ENCODE measurements around the gene CXCL9. TPM values are rescaled to one million over a fixed set of nuclear protein-coding genes. Genes with fewer than 3 reads are reported as not detected.
"Not testable (repeated sequence)": the region's sequence is repeated elsewhere in the genome, so short reads cannot be mapped to it uniquely, and the experiment has no call there.

CXCL9 gene
- total RNA-seq, 1 donor from 2014 or later, result 0.10 TPM

DNA sequence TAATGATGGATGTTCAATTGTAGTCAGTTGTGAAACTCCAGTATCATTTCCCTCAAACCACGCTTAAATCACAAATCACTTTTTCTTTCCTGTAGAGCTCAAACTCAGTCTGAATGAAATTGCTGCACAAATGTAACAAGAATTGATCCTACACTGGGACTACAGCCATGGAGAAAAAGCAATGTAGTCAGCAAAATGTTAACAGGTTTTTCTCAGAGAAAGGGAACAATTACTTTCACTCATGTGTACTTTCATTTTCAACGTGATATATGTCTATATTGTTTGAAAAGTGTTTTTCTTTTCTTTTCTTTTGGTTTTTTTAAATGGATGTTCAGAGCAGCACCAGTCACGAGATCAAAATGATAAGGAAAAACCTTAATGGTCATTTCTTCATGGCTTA, 39.2 kb downstream of the CXCL9 start:
- peak; percentile 55 for ATAC-seq
- no peak for DNase-seq (ENCODE audit: low spot score)

DNA sequence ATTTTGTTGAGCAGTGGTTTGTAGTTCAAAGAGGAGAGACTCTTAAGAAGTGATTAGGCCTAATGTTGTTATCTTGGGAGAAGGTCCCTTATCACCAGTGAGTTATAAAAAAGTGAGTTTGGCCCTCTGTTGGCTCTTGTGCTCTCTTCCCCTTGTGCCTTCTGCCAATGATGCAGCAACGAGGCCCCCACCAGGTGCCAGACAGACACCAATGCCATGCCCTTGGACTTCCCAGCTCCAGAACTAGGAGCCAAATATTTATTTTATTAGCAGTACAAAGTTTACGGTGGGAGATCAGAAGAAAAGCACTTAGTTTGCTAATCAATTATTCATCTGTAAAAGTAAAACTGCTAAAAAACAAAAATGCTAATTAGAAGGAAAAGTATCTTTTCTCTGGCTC, 43.8 kb downstream of the CXCL9 start:
- ATAC-seq, result no peak

DNA sequence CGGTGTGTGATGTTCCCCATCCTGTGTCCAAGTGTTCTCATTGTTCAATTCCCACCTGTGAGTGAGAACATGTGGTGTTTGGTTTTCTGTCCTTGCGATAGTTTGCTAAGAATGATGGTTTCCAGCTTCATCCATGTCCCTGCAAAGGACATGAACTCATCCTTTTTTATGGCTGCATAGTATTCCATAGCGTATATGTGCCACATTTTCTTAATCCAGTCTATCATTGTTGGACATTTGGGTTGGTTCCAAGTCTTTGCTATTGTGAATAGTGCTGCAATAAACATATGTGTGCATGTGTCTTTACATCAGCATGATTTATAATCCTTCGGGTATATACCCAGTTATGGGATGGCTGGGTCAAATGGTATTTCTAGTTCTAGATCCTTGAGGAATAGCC, 45.2 kb downstream of the CXCL9 start:
- ATAC-seq; DNase-seq (ENCODE audit: low spot score): not testable (repeated sequence)

More for the DNA sequence above, 43.8 kb downstream of the CXCL9 start:
- DNase-seq (ENCODE audit: low spot score), result no peak

DNA sequence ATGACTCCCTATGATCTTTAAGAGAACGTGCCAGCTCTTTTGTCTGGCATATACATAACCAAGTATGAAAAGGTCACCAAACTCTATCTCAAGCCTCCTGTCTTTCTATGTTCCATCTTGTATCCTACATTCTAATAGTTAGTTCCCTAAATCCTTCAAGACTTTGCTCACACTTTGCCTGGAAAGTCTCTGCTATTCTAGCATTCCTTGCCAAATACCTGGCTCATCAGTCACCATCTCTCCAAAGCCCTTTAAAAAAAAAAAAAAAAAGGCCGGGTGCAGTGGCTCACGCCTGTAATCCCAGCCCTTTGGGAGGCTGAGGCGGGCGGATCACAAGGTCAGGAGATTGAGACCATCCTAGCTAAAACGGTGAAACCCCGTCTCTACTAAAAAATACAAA, 48.8 kb downstream of the CXCL9 start:
- DNase-seq (ENCODE audit: low spot score); ATAC-seq: not testable (repeated sequence)

DNA sequence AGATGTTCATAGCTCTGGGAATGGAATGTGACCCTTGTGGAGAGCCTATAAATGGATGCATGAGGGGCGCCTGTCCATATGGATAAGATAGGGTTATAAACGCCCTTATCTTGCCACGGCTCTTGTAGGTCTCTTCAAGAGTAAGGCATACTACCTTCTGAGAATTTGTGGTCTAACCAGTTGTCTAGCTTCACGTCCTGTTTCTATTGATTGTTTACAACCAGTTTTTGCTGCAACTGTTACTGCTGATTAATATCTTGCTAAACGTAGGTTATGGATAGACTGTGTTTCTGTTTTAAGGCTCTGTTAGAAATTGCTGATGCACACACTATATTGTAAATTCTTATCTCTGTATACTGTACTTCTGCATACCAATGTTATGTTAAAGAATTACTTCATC, 52.5 kb downstream of the CXCL9 start:
- not testable (repeated sequence) for ATAC-seq; DNase-seq (ENCODE audit: low spot score)

DNA sequence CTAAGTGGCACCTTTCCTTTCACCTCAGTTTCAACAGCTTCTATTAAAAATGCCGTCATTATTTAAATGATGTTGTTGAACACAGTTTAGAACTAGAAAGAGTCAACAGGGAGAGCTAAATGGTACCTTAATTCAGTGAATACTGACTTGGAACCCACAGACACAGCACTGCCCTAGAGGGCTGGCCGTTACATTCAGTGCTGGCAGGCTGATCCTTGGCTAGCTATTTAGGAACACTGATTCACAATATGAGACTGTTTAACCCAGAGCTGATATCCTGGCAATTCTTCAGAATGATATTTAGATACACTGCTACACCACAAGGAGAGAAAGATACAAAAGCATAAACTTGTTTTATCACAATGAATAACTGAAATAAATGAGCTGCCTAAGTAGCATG, 53.8 kb downstream of the CXCL9 start:
- DNase-seq (ENCODE audit: low spot score) (no peak), ATAC-seq (no peak)

Other genes starting within 250 kb of the CXCL9 start
- gene PPEF2, start 105.1 kb downstream of the CXCL9 start, total RNA-seq, result 0.05 TPM
- 33.2 TPM for gene NAAA, start 66.5 kb downstream of the CXCL9 start, total RNA-seq
- gene SDAD1, start 16.6 kb downstream of the CXCL9 start, total RNA-seq, result 10.8 TPM
- gene CXCL10, start 16.0 kb upstream of the CXCL9 start, total RNA-seq, result 0.15 TPM
- not detected for gene CXCL11, start 28.6 kb upstream of the CXCL9 start, total RNA-seq
- not detected for gene ART3, start 67.2 kb upstream of the CXCL9 start, total RNA-seq
- 11.8 TPM for gene NUP54, start 140.9 kb upstream of the CXCL9 start, total RNA-seq
- 104 TPM for gene SCARB2, start 206.3 kb upstream of the CXCL9 start, total RNA-seq
- gene FAM47E, start 244.2 kb upstream of the CXCL9 start, total RNA-seq, result 3.3 TPM